Measurements from ENCODE around the gene BIRC2.

Gene BIRC2

GRCh38 chr11:102414559-102414958 lies 67.5 kb downstream of the BIRC2 start:
- TF ChIP-seq POLR2A (IDR thresholded peaks at IDR 0.05; ENCODE audit: low read depth, low read length) = no peak
- FAIRE-seq = no peak
- DNase-seq (ENCODE audit: insufficient read length, low spot score) = no peak

DNA sequence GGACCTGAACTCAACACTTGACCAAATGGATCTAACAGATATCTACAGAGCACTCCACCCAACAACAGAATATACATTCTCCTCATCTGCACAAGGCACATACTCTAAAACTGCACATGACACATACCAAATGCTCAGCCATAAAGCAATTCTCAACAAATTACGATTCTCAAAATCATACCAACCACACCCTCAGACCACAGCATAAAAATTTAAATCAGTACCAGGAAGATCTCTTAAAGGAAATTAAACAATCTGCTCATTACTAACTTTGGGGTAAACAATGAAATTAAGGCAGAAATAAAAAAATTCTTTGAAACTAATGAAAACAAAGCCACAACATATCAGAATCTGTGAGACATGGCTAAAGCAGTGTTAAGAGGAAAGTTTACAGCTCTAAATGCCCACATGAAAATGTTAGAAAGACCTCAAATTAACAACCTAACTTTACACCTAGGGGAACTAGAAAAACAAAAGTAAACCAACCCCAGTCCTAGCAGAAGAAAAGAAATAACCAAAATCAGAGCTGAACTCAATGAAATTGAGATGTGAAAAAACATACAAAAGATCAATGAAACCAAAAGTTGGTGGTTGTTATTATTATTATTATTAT lies 68.4 kb downstream of the BIRC2 start:
- no peak for FAIRE-seq
- no peak for DNase-seq (ENCODE audit: insufficient read length, low spot score)
- no peak for TF ChIP-seq POLR2A (IDR thresholded peaks at IDR 0.05; ENCODE audit: low read depth, low read length)

- no peak for FAIRE-seq
These were observed 70.0 kb downstream of the BIRC2 start for GRCh38 chr11:102416976-102417375.

GRCh38 chr11:102419181-102419580 lies 72.2 kb downstream of the BIRC2 start:
- FAIRE-seq (no peak), DNase-seq (ENCODE audit: insufficient read length, low spot score) (no peak)
- TF ChIP-seq POLR2A (IDR thresholded peaks at IDR 0.05; ENCODE audit: low read depth, low read length) = no peak

More at GRCh38 chr11:102416976-102417375, 70.0 kb downstream of the BIRC2 start:
- no peak for TF ChIP-seq POLR2A (IDR thresholded peaks at IDR 0.05; ENCODE audit: low read depth, low read length)
- no peak for DNase-seq (ENCODE audit: insufficient read length, low spot score)

DNA sequence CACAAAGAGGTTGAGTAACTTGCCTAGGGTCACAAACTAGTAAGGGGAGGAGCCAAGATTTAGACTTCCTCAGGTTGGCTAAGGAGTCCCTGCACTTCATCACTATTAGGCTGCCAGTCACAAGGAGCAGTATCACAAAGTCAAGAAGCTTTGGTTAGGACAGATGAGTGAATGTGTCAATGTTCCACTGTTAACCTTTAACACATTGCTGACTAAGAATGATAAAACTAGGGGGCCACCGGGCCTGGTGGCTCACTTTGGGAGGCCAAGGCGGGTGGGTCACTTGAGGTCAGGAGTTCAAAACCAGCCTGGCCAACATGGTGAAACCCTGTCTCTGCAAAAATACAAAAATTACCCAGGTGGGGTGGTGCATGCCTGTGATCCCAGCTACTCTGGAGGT lies 73.5 kb downstream of the BIRC2 start:
- DNase-seq (ENCODE audit: insufficient read length, low spot score) (no peak), FAIRE-seq (no peak)
- TF ChIP-seq POLR2A (IDR thresholded peaks at IDR 0.05; ENCODE audit: low read depth, low read length) = no peak

GRCh38 chr11:102421261-102421660 lies 74.2 kb downstream of the BIRC2 start:
- DNase-seq (ENCODE audit: insufficient read length, low spot score) = no peak
- FAIRE-seq = no peak
- TF ChIP-seq POLR2A (IDR thresholded peaks at IDR 0.05; ENCODE audit: low read depth, low read length) = no peak

GRCh38 chr11:102422817-102423712 lies 76.1 kb downstream of the BIRC2 start:
- TF ChIP-seq POLR2A (IDR thresholded peaks at IDR 0.05; ENCODE audit: low read depth, low read length) = no peak
- FAIRE-seq (no peak), DNase-seq (ENCODE audit: insufficient read length, low spot score) (no peak)

- no peak for TF ChIP-seq POLR2A (IDR thresholded peaks at IDR 0.05; ENCODE audit: low read depth, low read length)
- no peak for DNase-seq (ENCODE audit: insufficient read length, low spot score)
- no peak for FAIRE-seq
These were observed 76.9 kb downstream of the BIRC2 start for GRCh38 chr11:102423936-102424335.

- no peak for TF ChIP-seq POLR2A (IDR thresholded peaks at IDR 0.05; ENCODE audit: low read depth, low read length)
- FAIRE-seq (no peak), DNase-seq (ENCODE audit: insufficient read length, low spot score) (no peak)
These were observed 79.0 kb downstream of the BIRC2 start for GRCh38 chr11:102426000-102426399.

DNA sequence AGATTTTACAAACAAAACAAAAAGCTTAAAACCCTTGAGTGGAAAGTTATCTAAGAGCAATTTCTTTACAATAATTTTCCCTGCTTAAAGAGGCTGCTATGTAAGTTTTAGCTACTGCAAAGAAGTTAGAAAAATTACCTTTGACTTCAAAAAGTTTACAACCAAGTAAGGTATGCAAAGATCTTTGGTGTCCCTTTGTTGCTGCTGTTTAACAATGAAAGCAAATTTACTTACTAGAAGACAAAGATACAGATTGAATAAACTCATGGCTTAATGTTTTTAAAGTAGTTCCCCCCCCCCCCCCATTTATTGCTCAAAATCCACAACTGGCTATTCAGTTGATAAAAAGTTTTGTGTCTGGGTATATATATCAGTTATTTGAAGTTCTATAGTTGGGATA lies 79.6 kb downstream of the BIRC2 start:
- FAIRE-seq = no peak
- no peak for TF ChIP-seq POLR2A (IDR thresholded peaks at IDR 0.05; ENCODE audit: low read depth, low read length)
- no peak for DNase-seq (ENCODE audit: insufficient read length, low spot score)

DNA sequence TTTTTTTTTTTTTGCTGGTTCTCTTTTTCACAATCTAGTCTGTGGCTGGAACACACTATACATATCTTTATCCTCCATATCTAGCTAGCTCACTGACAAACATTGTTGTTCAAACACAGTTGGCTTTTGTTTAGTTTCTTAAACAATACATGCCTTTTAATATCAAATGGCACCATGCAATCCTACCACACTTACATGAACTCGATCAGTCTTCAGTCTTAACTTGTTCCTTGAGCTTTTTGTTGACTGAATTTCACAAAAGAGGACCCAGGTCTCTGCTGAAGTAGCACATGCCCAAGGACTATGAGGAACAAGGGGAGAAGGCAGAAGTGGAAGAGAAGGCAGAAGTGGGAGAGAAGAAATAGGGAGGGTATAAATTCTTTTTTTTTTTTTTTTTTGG lies 80.1 kb downstream of the BIRC2 start:
- DNase-seq (ENCODE audit: insufficient read length, low spot score) = no peak
- FAIRE-seq = no peak
- TF ChIP-seq POLR2A (IDR thresholded peaks at IDR 0.05; ENCODE audit: low read depth, low read length) = no peak
